Mesothelial cell of epicardium (in vitro differentiated cells): ENCODE results near the gene SLCO4A1. TPM values are rescaled to one million over a fixed set of nuclear protein-coding genes. Genes with fewer than 3 reads are reported as not detected.
A peak's percentile ranks its signal among the peaks of the same experiment; 100 is the strongest.

Source experiments
- DNase-seq, 2 experiments: peaks; one replicate each; pipeline ENCODE4 v3.0.0; 2021; ENCODE audit warnings: low spot score in 2 of 2; ENCODE audit not compliant: unreplicated experiment in 2 of 2
- H3K27ac Mint-ChIP-seq: 2 replicates; pipeline ENCODE4 v1.8.0; 2021; ENCODE audit warnings: mixed read lengths
- H3K27me3 Mint-ChIP-seq: 2 replicates; pipeline ENCODE4 v1.8.0; 2021; ENCODE audit warnings: low read depth, mixed read lengths
- H3K36me3 Mint-ChIP-seq: 2 replicates; pipeline ENCODE4 v1.8.0; 2021; ENCODE audit warnings: mixed read lengths
- H3K4me1 Mint-ChIP-seq: 2 replicates; pipeline ENCODE4 v1.8.0; 2021; ENCODE audit warnings: mixed read lengths
- H3K4me3 Mint-ChIP-seq: 2 replicates; pipeline ENCODE4 v1.8.0; 2021; ENCODE audit warnings: mild to moderate bottlenecking, moderate library complexity, mixed read lengths
- H3K9me3 Mint-ChIP-seq: 2 replicates; pipeline ENCODE4 v1.8.0; 2021; ENCODE audit warnings: mixed read lengths
- CTCF ChIP-seq: fragments of 200-600 bp; sonication (generic); IDR thresholded peaks from one replicate; pipeline ENCODE4 v1.5.0; 2021; ENCODE audit warnings: antibody characterized with exemption; ENCODE audit not compliant: unreplicated experiment
- total RNA-seq: library from RNA; stranded (reverse); gene quantifications from 3 replicates; pipeline ENCODE4 v1.2.1, GENCODE V29; 2021

The SLCO4A1 gene
- total RNA-seq, 1 donor from 2014 or later: 3.7 TPM

- Mint-ChIP-seq H3K4me1 (peaks cover 24% of the 10 kb centered on the region), H3K27me3 (peaks cover 7% of the 10 kb centered on the region), H3K36me3 (no peaks in the 10 kb centered on the region), H3K9me3 (no peaks in the 10 kb centered on the region), H3K27ac (no peak overlapping the region), H3K4me3 (no peak overlapping the region)
- TF ChIP-seq CTCF: no peak
- DNase-seq: no peak
These were observed 23.4 kb upstream of the SLCO4A1 start for GRCh38 chr20:62618611-62619529.

- Mint-ChIP-seq H3K27me3 (no peaks in the 10 kb centered on the region), H3K9me3 (no peaks in the 10 kb centered on the region), H3K4me1 (peaks cover 34% of the 10 kb centered on the region), H3K4me3 (no peak overlapping the region), H3K36me3 (no peaks in the 10 kb centered on the region), H3K27ac (no peak overlapping the region)
- TF ChIP-seq CTCF: no peak
- DNase-seq: no peak
These were observed 21.7 kb upstream of the SLCO4A1 start for GRCh38 chr20:62620625-62621024.

GRCh38 chr20:62621251-62622110 is 20.8 kb upstream of the SLCO4A1 start:
- no peaks in the 10 kb centered on the region for H3K27me3 Mint-ChIP-seq
- H3K4me3 Mint-ChIP-seq: no peak overlapping the region
- no peaks in the 10 kb centered on the region for H3K36me3 Mint-ChIP-seq
- H3K9me3 Mint-ChIP-seq: no peaks in the 10 kb centered on the region
- no peak for TF ChIP-seq CTCF
- DNase-seq: no peak
- H3K4me1 Mint-ChIP-seq: peaks cover 34% of the 10 kb centered on the region
- peak overlapping the region; percentile 85 for H3K27ac Mint-ChIP-seq

- DNase-seq: no peak
- H3K9me3 Mint-ChIP-seq: no peaks in the 10 kb centered on the region
- no peaks in the 10 kb centered on the region for H3K36me3 Mint-ChIP-seq
- peaks cover 29% of the 10 kb centered on the region for H3K4me1 Mint-ChIP-seq
- TF ChIP-seq CTCF: no peak
- no peak overlapping the region for H3K4me3 Mint-ChIP-seq
- H3K27me3 Mint-ChIP-seq: no peaks in the 10 kb centered on the region
- peak overlapping the region; percentile 98 for H3K27ac Mint-ChIP-seq
These were observed 20.0 kb upstream of the SLCO4A1 start for GRCh38 chr20:62622178-62622876.

GRCh38 chr20:62622877-62623487 is 19.3 kb upstream of the SLCO4A1 start:
- Mint-ChIP-seq H3K36me3 (no peaks in the 10 kb centered on the region), H3K4me1 (peaks cover 29% of the 10 kb centered on the region), H3K9me3 (no peaks in the 10 kb centered on the region), H3K27me3 (no peaks in the 10 kb centered on the region), H3K4me3 (peak overlapping the region; percentile 33), H3K27ac (peak overlapping the region; percentile 98)
- no peak for DNase-seq
- no peak for TF ChIP-seq CTCF
